Measurements from ENCODE around the gene PLCH2. TPM values are rescaled to one million over a fixed set of nuclear protein-coding genes. Genes with fewer than 3 reads are reported as not detected.
A peak's percentile ranks its signal among the peaks of the same experiment; 100 is the strongest.

PLCH2 gene
- total and polyA plus RNA-seq, 2 of the 13 experiments (the other 11 are each of a cell fraction or from before 2014, with no cell fraction given) = 0.15 to 0.67 TPM

GRCh38 chr1:2546515-2547209, 70.6 kb downstream of the PLCH2 start (continued):
- TF ChIP-seq ZNF263 (CRISPR knock-in tag; IDR thresholded peaks at IDR 0.05) = 0 out of 2 replicates have a peak, but pooled peaks have one; percentile 26
- no peak for TF ChIP-seq ATF7 (IDR thresholded peaks at IDR 0.05)
- no peak for TF ChIP-seq ATF7 (CRISPR knock-in tag; IDR thresholded peaks at IDR 0.05)
- TF ChIP-seq ZSCAN20 (CRISPR knock-in tag; IDR thresholded peaks at IDR 0.05; ENCODE audit: borderline replicate concordance) = no peak
- no peak for TF ChIP-seq SMYD3 (CRISPR knock-in tag; IDR thresholded peaks at IDR 0.05)
- TF ChIP-seq NBN (conservative IDR thresholded peaks at IDR 0.05) = no peak
- TF ChIP-seq TRAFD1 (CRISPR knock-in tag; IDR thresholded peaks at IDR 0.05; ENCODE audit: borderline replicate concordance) = no peak
- no peak for TF ChIP-seq IRF1 (CRISPR knock-in tag; IDR thresholded peaks at IDR 0.05; ENCODE audit: low read depth)
- TF ChIP-seq ZNF746 (CRISPR knock-in tag; IDR thresholded peaks at IDR 0.05) = no peak
- TF ChIP-seq CREBL2 (CRISPR knock-in tag; IDR thresholded peaks at IDR 0.05; ENCODE audit: borderline replicate concordance) = no peak
- TF ChIP-seq TCF12 (IDR thresholded peaks at IDR 0.05) = no peak
- no peak for TF ChIP-seq TCF12 (CRISPR knock-in tag; IDR thresholded peaks at IDR 0.05)
- no peak for TF ChIP-seq RFXAP (CRISPR knock-in tag; IDR thresholded peaks at IDR 0.05; ENCODE audit: borderline replicate concordance)
- no peak for TF ChIP-seq MLXIP (CRISPR knock-in tag; IDR thresholded peaks at IDR 0.05; ENCODE audit: borderline replicate concordance)
- TF ChIP-seq CEBPB (IDR thresholded peaks at IDR 0.05; ENCODE audit: borderline replicate concordance, low read depth, low read length) = no peak
- peak; percentile 71; the same call in 1 of the 2 replicates for TF ChIP-seq ZFP91 (CRISPR knock-in tag; IDR thresholded peaks at IDR 0.05; ENCODE audit: borderline replicate concordance)
- TF ChIP-seq THRA (CRISPR knock-in tag; IDR thresholded peaks at IDR 0.05; ENCODE audit: borderline replicate concordance) = no peak
- TF ChIP-seq ARNTL (CRISPR knock-in tag; IDR thresholded peaks at IDR 0.05) = no peak
- TF ChIP-seq HOXA5 (CRISPR knock-in tag; IDR thresholded peaks at IDR 0.05) = no peak
- TF ChIP-seq ZNF234 (CRISPR knock-in tag; conservative IDR thresholded peaks at IDR 0.05) = no peak

Measured in HepG2 (cell line).